ENCODE results near the gene ARFGEF2. TPM values are rescaled to one million over a fixed set of nuclear protein-coding genes. Genes with fewer than 3 reads are reported as not detected.

Gene ARFGEF2
- total RNA-seq (2021; fragmentation: NEBNext Ultra II Directional; extraction: Animal tissue kit (Norgen Biotek cat#: 25700)), result 21.5 and 21.8 TPM in 2 replicates
- 6.7 and 8.1 TPM in 2 replicates for polyA plus RNA-seq (2011; rRNA removed)
- polyA plus RNA-seq (2011; cell fraction: cytosol; rRNA removed), result 9.4 TPM
- 14.0 TPM for polyA plus RNA-seq (2011; cell fraction: nucleus; rRNA removed)
- 8.8 to 14.4 TPM (median 12.1 TPM) in 4 replicates for polyA plus RNA-seq (2012, experiment 1 of 2)
- 0.66 TPM for polyA plus RNA-seq (2012, experiment 2 of 2)
- 9.1 TPM for polyA plus RNA-seq (2013, experiment 1 of 2)
- polyA plus RNA-seq (2013, experiment 2 of 2), result 9.3 TPM
- polyA minus RNA-seq (2011; rRNA and poly(A)+ RNA removed), result 33.0 and 42.7 TPM in 2 replicates
- polyA minus RNA-seq (2011; cell fraction: cytosol; rRNA and poly(A)+ RNA removed), result 15.7 TPM
- 33.7 TPM for polyA minus RNA-seq (2011; cell fraction: nucleus; rRNA and poly(A)+ RNA removed)
- long read RNA-seq, experiment 1, partial matches to known transcripts, result 12 of 15 reads
- long read RNA-seq, experiment 1, other reads (novel, unspliced or antisense), result 3 of 15 reads
- long read RNA-seq, experiment 2, result 0 reads

DNA sequence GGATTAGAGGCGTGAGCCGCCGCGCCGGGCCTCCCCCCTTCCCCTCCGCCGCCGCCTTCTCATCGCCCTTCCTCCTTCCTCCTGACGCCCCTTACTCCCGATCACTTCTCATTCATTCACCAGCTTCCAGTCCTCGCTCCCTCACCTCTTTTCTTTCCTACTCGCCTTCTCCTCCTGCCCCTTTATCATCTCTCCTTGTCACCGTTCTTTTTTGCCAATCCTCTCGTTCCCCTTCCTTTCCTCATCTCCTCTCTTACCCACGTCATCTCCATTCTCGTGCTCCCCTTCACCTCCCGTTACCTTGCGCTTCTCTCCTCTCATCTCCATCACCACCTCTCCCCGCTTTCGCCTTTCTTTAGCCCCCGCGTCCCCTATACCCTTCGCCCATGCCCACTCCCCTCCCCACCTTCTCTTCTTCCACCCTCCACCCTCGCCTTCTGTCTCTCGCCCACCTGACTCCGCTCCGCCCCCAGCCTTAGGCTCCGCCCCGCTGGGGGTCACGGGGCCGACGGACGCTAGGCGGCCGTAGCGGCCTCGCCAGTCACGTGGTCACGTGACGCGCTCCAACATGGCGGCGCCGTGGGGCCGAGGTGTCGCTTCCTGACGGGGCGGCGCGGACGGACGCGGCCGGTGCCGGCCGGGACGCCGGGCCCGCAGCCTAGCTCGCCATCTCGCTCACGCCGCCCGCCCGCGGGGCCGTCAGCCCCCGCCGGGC, at the start of gene ARFGEF2:
ARFGEF2 (plus strand) TSS at position 544 of the 715 bp plus-strand sequence. CDS start 179 bp downstream, outside the sequence.
- Histone ChIP-seq H2BK15ac (ENCODE audit: low read length) (peak within 1 kb of the TSS; percentile 92; the same call in 1 of the 2 replicates), H3K4me3 (ENCODE audit: extremely low read depth in 1 of 4, insufficient read depth in 2 of 4, low read depth in 3 of 4, low read length in 4 of 4) (peak within 1 kb of the TSS; percentile 65 to 94 (median 91)), H3K56ac (replicated peaks; ENCODE audit: insufficient read length, low read depth, low read length) (peak within 1 kb of the TSS; percentile 73), H3K18ac (ENCODE audit: extremely low read depth, low read length) (peak within 1 kb of the TSS; percentile 96), H3K79me1 (ENCODE audit: low read depth, low read length) (no peaks in the 10 kb centered on the region), H4K8ac (ENCODE audit: extremely low read depth, insufficient read depth, low read length) (peak within 1 kb of the TSS; percentile 96), H3K23ac (ENCODE audit: insufficient read length) (no peak within 1 kb of the TSS), H3K27me3 (replicated peaks in 1 of 4; ENCODE audit: control insufficient read depth in 3 of 4, extremely low read depth in 1 of 4, insufficient read depth in 3 of 4, low read length in 3 of 4) (no peaks in the 10 kb centered on the region), H2BK120ac (replicated peaks; ENCODE audit: low read depth, low read length) (no peak within 1 kb of the TSS), H4K5ac (ENCODE audit: insufficient read length, low read depth, low read length) (peak within 1 kb of the TSS; percentile 79), H2BK5ac (ENCODE audit: low read depth, low read length) (peak within 1 kb of the TSS; percentile 95), H3K9ac (replicated peaks in 1 of 4; ENCODE audit: extremely low read depth in 1 of 4, low read depth in 3 of 4, low read length in 3 of 4) (peak within 1 kb of the TSS; percentile 88 to 99 (median 90)), H3K79me2 (ENCODE audit: control insufficient read depth in 1 of 2, insufficient read depth in 2 of 2, low read length in 2 of 2) (peaks cover 0 to 42% of the 10 kb centered on the region in 2 experiments; a peak in 2 of 4 replicates), H2BK12ac (ENCODE audit: low read depth, low read length) (peak within 1 kb of the TSS; percentile 99; the same call in 1 of the 2 replicates), H2BK20ac (ENCODE audit: low read length) (0 out of 2 replicates have a peak within 1 kb of the TSS, but pooled peaks have one; percentile 48), H2AK5ac (ENCODE audit: low read depth, low read length) (no peak within 1 kb of the TSS), H3K23me2 (ENCODE audit: low read depth, low read length) (peaks cover 8% of the 10 kb centered on the region), H3K36me3 (ENCODE audit: control insufficient read depth in 2 of 4, insufficient read depth in 4 of 4, low read length in 3 of 4) (no peaks in the 10 kb centered on the region), H3K14ac (ENCODE audit: insufficient read length) (no peak within 1 kb of the TSS), H4K20me1 (replicated peaks in 1 of 2; ENCODE audit: control insufficient read depth in 1 of 2, insufficient read depth in 2 of 2, low read length in 2 of 2) (peaks cover 0 to 2% of the 10 kb centered on the region in 2 experiments), H3K4me2 (ENCODE audit: insufficient read depth in 1 of 2, low read depth in 2 of 2, low read length in 2 of 2) (peak within 1 kb of the TSS; percentile 94 to 97), H3K27ac (ENCODE audit: low read depth, low read length) (peak within 1 kb of the TSS; percentile 91), H3K4ac (replicated peaks; ENCODE audit: insufficient read length, low read depth, low read length) (peak within 1 kb of the TSS; percentile 11), H3K4me1 (replicated peaks in 1 of 4; ENCODE audit: control insufficient read depth in 3 of 4, insufficient read depth in 4 of 4, low read length in 3 of 4) (peaks cover 0 to 3% (median 0%) of the 10 kb centered on the region in 4 experiments; a peak in 2 of 7 replicates), H2AFZ (ENCODE audit: low read length) (peak within 1 kb of the TSS; percentile 95), H3K9me3 (ENCODE audit: insufficient read depth in 2 of 2, low read depth in 1 of 2, low read length in 1 of 2) (no peaks in the 10 kb centered on the region), H4K91ac (replicated peaks; ENCODE audit: insufficient read length, low read length) (peak within 1 kb of the TSS; percentile 88)
- POLR2A ChIA-PET (ENCODE audit: partially characterized antibody), result interaction anchor here (0.7 to 2.0 kb wide), 15 partner anchors 8 to 383 kb away, joined by 3 to 7 read pairs (median 3); partner anchors contain the start of gene CSE1L
- WGBS, 2 experiments (ENCODE audit: extremely low coverage in 1 of 2, insufficient coverage in 1 of 2, insufficient read length in 1 of 2, insufficient replicate concordance in 2 of 2, low coverage in 1 of 2, low lambda C conversion rate in 2 of 2, missing lambda C conversion rate in 1 of 2), result 3% methylated on average over 59 of the region's 70 CpGs; no CpG with 5 or more reads in 1 of the 2 experiments
- CTCF ChIA-PET (ENCODE audit: partially characterized antibody), result interaction anchor here (0.8 to 3.1 kb wide), 3 partner anchors 264 to 373 kb away, joined by 3 to 9 read pairs (median 8); no protein-coding TSS in a partner anchor
- peak; percentile 69 to 96 for DNase-seq (ENCODE audit: low read depth in 1 of 2, low spot score in 2 of 2)
- FAIRE-seq, result no peak
- no peak for TF ChIP-seq FOSL1 (IDR thresholded peaks at IDR 0.05; ENCODE audit: insufficient read depth, low read depth, low read length)
- peak; percentile 58; the same call in 1 of the 2 replicates for TF ChIP-seq KDM1A (IDR thresholded peaks at IDR 0.05; ENCODE audit: borderline replicate concordance, low read length)
- TF ChIP-seq, protein P1, sequence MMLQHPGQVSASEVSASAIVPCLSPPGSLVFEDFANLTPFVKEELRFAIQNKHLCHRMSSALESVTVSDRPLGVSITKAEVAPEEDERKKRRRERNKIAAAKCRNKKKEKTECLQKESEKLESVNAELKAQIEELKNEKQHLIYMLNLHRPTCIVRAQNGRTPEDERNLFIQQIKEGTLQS (IDR thresholded peaks at IDR 0.05; ENCODE audit: insufficient read depth, low read depth, low read length), result peak; percentile 94
- no peak for TF ChIP-seq RFX5 (IDR thresholded peaks at IDR 0.05; ENCODE audit: borderline replicate concordance, low read depth, low read length)
- TF ChIP-seq HDAC2 (IDR thresholded peaks at IDR 0.05; ENCODE audit: borderline replicate concordance in 1 of 2, low read depth in 2 of 2, low read length in 2 of 2), result peak in 1 of 2 experiments; percentile 89; a peak in 1 of 4 replicates
- no peak; the same call in 1 of the 2 replicates for TF ChIP-seq RBBP5 (IDR thresholded peaks at IDR 0.05; ENCODE audit: borderline replicate concordance, low read depth, low read length)
- TF ChIP-seq BRCA1 (IDR thresholded peaks at IDR 0.05; ENCODE audit: low read depth, low read length), result no peak

Data from H1 (cell line).